IPS-NIHi7 (cell line): ENCODE results near the gene SELPLG.
"Not testable (repeated sequence)": the region's sequence is repeated elsewhere in the genome, so short reads cannot be mapped to it uniquely, and the experiment has no call there.

ENCODE experiments used
- DNase-seq: peaks from one replicate; pipeline ENCODE4 v3.0.0; 2012; ENCODE audit warnings: mixed read lengths; ENCODE audit errors: extremely low spot score

Gene SELPLG

GRCh38 chr12:108604208-108604941, 29.3 kb downstream of the SELPLG start:
- no peak for DNase-seq

- DNase-seq = no peak
Measured at GRCh38 chr12:108603743-108604142, 30.0 kb downstream of the SELPLG start.

GRCh38 chr12:108602976-108603704, 30.6 kb downstream of the SELPLG start:
- DNase-seq = no peak

- DNase-seq = no peak
Measured at GRCh38 chr12:108602209-108602705, 31.4 kb downstream of the SELPLG start.

GRCh38 chr12:108600702-108601007, 33.0 kb downstream of the SELPLG start:
- DNase-seq = no peak

- no peak for DNase-seq
Measured at GRCh38 chr12:108599948-108600701, 33.6 kb downstream of the SELPLG start.

GRCh38 chr12:108599541-108599940, 34.2 kb downstream of the SELPLG start:
- DNase-seq = no peak

- DNase-seq = no peak
Measured at GRCh38 chr12:108598553-108599250, 35.0 kb downstream of the SELPLG start.

- no peak for DNase-seq
Measured at GRCh38 chr12:108597559-108598471, 35.9 kb downstream of the SELPLG start, which contains the start of gene TMEM119. TSS of gene TMEM119 (minus strand) at chr12:108598084. CDS start at chr12:108592383, 5,701 bp downstream.

- no peak for DNase-seq
Measured at GRCh38 chr12:108596854-108597558, 36.7 kb downstream of the SELPLG start.

GRCh38 chr12:108595711-108596647, 37.7 kb downstream of the SELPLG start:
- DNase-seq = no peak

GRCh38 chr12:108594960-108595710, 38.6 kb downstream of the SELPLG start:
- no peak for DNase-seq

- DNase-seq = no peak
Measured at GRCh38 chr12:108594323-108594903, 39.3 kb downstream of the SELPLG start.

- no peak for DNase-seq
Measured at GRCh38 chr12:108592033-108592909, 41.4 kb downstream of the SELPLG start.

- DNase-seq = no peak
Measured at GRCh38 chr12:108591267-108591980, 42.3 kb downstream of the SELPLG start.

- not testable (repeated sequence) for DNase-seq
Measured at GRCh38 chr12:108590463-108590862, 43.2 kb downstream of the SELPLG start.
